GM10248 (cell line): ENCODE measurements around the gene CTSZ.

Experiments
- CTCF ChIA-PET: fragments of 300-600 bp; sonication (Branson Sonifier 250); formaldehyde crosslinking; extraction: SDS; loops from one replicate; lab custom pipeline; 2021; ENCODE audit warnings: antibody characterized with exemption; lab: Yijun Ruan, JAX
- POLR2A ChIA-PET: fragments of 350-650 bp; sonication (Branson Sonifier 250); formaldehyde crosslinking; extraction: SDS; loops from one replicate; lab custom pipeline; 2020; ENCODE audit warnings: antibody characterized with exemption; lab: Yijun Ruan, JAX
- DNase-seq: peaks from one replicate; pipeline ENCODE4 v3.0.0; 2012; ENCODE audit errors: extremely low spot score
- CTCF ChIP-seq: IDR thresholded peaks from 2 replicates; pipeline ENCODE4 v1.5.1; 2012; ENCODE audit warnings: mild to moderate bottlenecking, low read depth; ENCODE audit errors: extremely low read depth, missing control alignments, control extremely low read depth

CTSZ gene

DNA sequence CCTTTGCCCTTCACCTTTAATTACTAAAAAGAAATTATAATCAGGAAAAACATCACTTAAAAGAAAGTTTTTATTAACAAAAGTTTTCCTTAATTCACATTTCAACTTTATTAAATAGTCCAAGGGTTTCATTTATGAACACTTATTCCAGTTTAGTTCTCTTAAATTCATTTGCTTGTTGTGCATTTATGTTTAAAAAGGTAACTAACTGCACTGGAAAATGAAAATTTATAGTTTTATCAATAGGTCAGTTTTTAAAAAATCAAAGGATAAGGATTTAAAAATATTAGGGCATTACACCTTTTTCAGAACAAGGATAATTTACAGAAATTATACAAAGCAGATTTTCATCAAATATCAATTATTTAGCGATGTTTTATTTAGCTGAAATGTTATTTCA lies 26.0 kb upstream of the CTSZ start:
- TF ChIP-seq CTCF, result no peak
- no peak for DNase-seq
- ChIA-PET POLR2A (no interaction called here), CTCF (interaction anchor here (1.0 to 2.0 kb wide), 7 partner anchors 10 to 382 kb away, joined by 3 to 9 read pairs (median 3); partner anchors contain the start of genes PRELID3B and STX16)

DNA sequence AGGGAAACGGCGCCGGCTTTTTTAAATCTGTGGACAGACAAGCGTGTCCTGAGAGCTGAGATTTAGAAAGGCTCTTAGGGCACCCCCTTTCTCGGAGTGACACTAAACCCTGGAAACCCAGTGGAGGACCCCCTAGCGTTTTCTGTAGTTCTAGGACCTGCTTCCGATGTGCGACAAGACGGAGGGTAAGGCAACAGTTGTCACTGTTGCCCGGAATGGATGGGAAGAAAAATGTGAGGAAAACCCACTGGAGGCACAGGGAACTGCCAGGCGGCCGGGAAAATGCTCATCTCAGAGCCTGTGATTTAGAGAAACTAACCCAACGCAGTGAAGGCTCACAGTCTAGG lies 25.6 kb upstream of the CTSZ start:
- no peak for DNase-seq
- CTCF ChIA-PET, result interaction anchor here (1.0 to 2.2 kb wide), 8 partner anchors 10 to 382 kb away, joined by 3 to 10 read pairs (median 4); partner anchors contain the start of genes PRELID3B and STX16
- no peak for TF ChIP-seq CTCF
- POLR2A ChIA-PET, result interaction anchor here (0.9 to 1.7 kb wide), 11 partner anchors 8 to 146 kb away, joined by 3 to 11 read pairs (median 3); partner anchors contain the start of gene PRELID3B

- CTCF ChIA-PET, result interaction anchor here (1.0 to 2.2 kb wide), 12 partner anchors 9 to 381 kb away, joined by 3 to 10 read pairs (median 4); partner anchors contain the start of genes PRELID3B and STX16
- POLR2A ChIA-PET, result interaction anchor here (0.7 to 1.7 kb wide), 13 partner anchors 8 to 146 kb away, joined by 3 to 11 read pairs (median 3); partner anchors contain the start of gene PRELID3B
- no peak for TF ChIP-seq CTCF
- DNase-seq, result peak; percentile 98
These were observed 25.1 kb upstream of the CTSZ start, which contains the start of gene ATP5F1E for GRCh38 chr20:59032023-59032712. Gene ATP5F1E (minus strand): TSS chr20:59032335. CDS start chr20:59032251, 84 bp downstream.

- DNase-seq, result no peak
- CTCF ChIA-PET, result interaction anchor here (1.0 to 2.2 kb wide), 6 partner anchors 9 to 145 kb away, joined by 3 to 10 read pairs (median 5); no protein-coding TSS in a partner anchor
- POLR2A ChIA-PET, result interaction anchor here (1.0 to 1.7 kb wide), 4 partner anchors 14 to 142 kb away, joined by 3 to 11 read pairs (median 8); no protein-coding TSS in a partner anchor
- TF ChIP-seq CTCF, result no peak
These were observed 24.5 kb upstream of the CTSZ start for GRCh38 chr20:59031564-59032022.

DNA sequence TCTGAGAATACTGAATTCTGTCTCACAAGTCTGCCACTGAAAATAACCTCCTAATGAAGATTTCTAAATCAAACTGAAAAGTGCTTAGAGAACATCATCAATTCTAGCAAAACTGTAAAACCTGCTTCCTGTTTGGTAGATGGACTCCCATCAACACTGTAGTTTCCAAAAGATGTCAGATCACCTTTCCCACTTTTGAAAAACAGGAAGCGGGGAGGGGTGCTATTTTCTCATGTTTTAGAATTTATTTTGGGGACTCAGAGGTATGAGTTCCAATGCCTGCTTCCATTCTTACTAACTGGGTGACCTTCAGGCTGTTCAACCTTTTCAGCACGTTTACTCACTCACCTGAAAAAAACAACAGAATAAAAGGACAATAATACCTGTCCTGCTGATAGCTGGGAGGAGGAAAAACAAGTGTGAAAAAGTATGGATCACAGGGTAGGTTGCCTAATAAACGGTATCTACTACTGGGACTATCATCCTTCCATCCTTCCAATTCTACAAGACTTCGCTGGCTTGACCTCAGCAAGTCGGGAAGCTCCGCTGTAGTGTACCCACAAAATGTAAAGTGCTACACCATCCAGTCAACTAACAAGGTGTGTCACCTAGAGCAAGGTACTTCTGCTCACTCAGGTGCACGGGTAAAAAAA lies 24.0 kb upstream of the CTSZ start:
- ChIA-PET POLR2A (interaction anchor here (1.7 kb wide), 1 partner anchor 142 kb away, joined by 11 read pairs; no protein-coding TSS in a partner anchor), CTCF (interaction anchor here (1.0 to 2.2 kb wide), 6 partner anchors 10 to 145 kb away, joined by 3 to 10 read pairs (median 5); no protein-coding TSS in a partner anchor)
- no peak for DNase-seq
- TF ChIP-seq CTCF, result no peak

DNA sequence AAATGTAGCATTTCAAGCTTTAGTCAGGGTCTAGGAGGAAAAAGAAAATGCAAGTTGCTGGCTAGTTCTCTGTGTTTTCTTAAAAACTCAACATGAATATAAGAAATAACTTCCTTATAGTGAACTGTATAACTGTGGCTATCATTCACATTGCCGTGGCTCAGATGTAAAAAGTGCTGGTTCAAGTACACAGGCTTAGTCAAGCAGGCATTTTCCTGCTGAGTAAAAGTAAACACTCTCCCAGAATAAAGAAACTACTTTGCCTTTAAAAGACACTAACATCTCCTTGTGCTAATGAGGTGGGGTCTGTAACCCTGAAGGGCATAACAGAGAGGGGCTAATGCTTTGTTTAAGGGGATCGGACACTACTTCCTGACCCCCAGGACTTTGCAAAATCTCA lies 21.8 kb upstream of the CTSZ start:
- DNase-seq, result no peak
- ChIA-PET POLR2A (no interaction called here), CTCF (interaction anchor here (0.9 to 1.0 kb wide), 2 partner anchors 8 to 159 kb away, joined by 3 to 4 read pairs; no protein-coding TSS in a partner anchor)

More for the DNA sequence above, 21.8 kb upstream of the CTSZ start:
- TF ChIP-seq CTCF, result no peak
